ENCODE data around the gene TMEM61.

TMEM61 gene

GRCh38 chr1:54998677-54999076 is 18.2 kb downstream of the TMEM61 start, which contains the start of gene BSND:
Gene BSND, plus strand, starts transcription at chr1:54998933. Its CDS starts 254 bp downstream, at chr1:54999187.
- TF ChIP-seq CTCF (IDR thresholded peaks at IDR 0.05), result no peak
- Histone ChIP-seq H3K36me3 (no peaks in the 10 kb centered on the region), H3K4me3 (ENCODE audit: low read depth in 1 of 2, low read length in 1 of 2) (no peak within 1 kb of the TSS), H3K27ac (no peak within 1 kb of the TSS), H3K27me3 (peaks cover 78% of the 10 kb centered on the region), H3K9me3 (no peaks in the 10 kb centered on the region), H3K4me1 (ENCODE audit: control insufficient read depth in 1 of 2, insufficient read depth in 1 of 2, low read depth in 1 of 2, low read length in 1 of 2) (peaks cover 13 to 16% of the 10 kb centered on the region in 2 experiments)

GRCh38 chr1:55000110-55001085 is 20.0 kb downstream of the TMEM61 start:
- no peak for TF ChIP-seq CTCF (IDR thresholded peaks at IDR 0.05)
- no peak overlapping the region for H3K27ac ChIP-seq
- peaks cover 13 to 16% of the 10 kb centered on the region in 2 experiments for H3K4me1 ChIP-seq (ENCODE audit: control insufficient read depth in 1 of 2, insufficient read depth in 1 of 2, low read depth in 1 of 2, low read length in 1 of 2)
- no peaks in the 10 kb centered on the region for H3K36me3 ChIP-seq
- no peaks in the 10 kb centered on the region for H3K9me3 ChIP-seq
- peaks cover 64% of the 10 kb centered on the region for H3K27me3 ChIP-seq
- no peak overlapping the region for H3K4me3 ChIP-seq (ENCODE audit: low read depth in 1 of 2, low read length in 1 of 2)

- Histone ChIP-seq H3K36me3 (no peaks in the 10 kb centered on the region), H3K4me3 (ENCODE audit: low read depth in 1 of 2, low read length in 1 of 2) (no peak overlapping the region), H3K27me3 (peaks cover 54% of the 10 kb centered on the region), H3K9me3 (no peaks in the 10 kb centered on the region), H3K4me1 (ENCODE audit: control insufficient read depth in 1 of 2, insufficient read depth in 1 of 2, low read depth in 1 of 2, low read length in 1 of 2) (peaks cover 7 to 9% of the 10 kb centered on the region in 2 experiments), H3K27ac (no peak overlapping the region)
- no peak for TF ChIP-seq CTCF (IDR thresholded peaks at IDR 0.05)
Observed at GRCh38 chr1:55001311-55001710, 20.9 kb downstream of the TMEM61 start.

GRCh38 chr1:55002686-55003085 is 22.3 kb downstream of the TMEM61 start:
- no peaks in the 10 kb centered on the region for H3K9me3 ChIP-seq
- no peaks in the 10 kb centered on the region for H3K4me1 ChIP-seq (ENCODE audit: control insufficient read depth in 1 of 2, insufficient read depth in 1 of 2, low read depth in 1 of 2, low read length in 1 of 2)
- no peaks in the 10 kb centered on the region for H3K36me3 ChIP-seq
- no peak for TF ChIP-seq CTCF (IDR thresholded peaks at IDR 0.05)
- H3K27me3 ChIP-seq, result peaks cover 41% of the 10 kb centered on the region
- H3K27ac ChIP-seq, result no peak overlapping the region
- no peak overlapping the region for H3K4me3 ChIP-seq (ENCODE audit: low read depth in 1 of 2, low read length in 1 of 2)

- H3K27me3 ChIP-seq, result peaks cover 12% of the 10 kb centered on the region
- H3K27ac ChIP-seq, result no peak overlapping the region
- H3K9me3 ChIP-seq, result no peaks in the 10 kb centered on the region
- no peak for TF ChIP-seq CTCF (IDR thresholded peaks at IDR 0.05)
- no peaks in the 10 kb centered on the region for H3K4me1 ChIP-seq (ENCODE audit: control insufficient read depth in 1 of 2, insufficient read depth in 1 of 2, low read depth in 1 of 2, low read length in 1 of 2)
- H3K36me3 ChIP-seq, result no peaks in the 10 kb centered on the region
- H3K4me3 ChIP-seq (ENCODE audit: low read depth in 1 of 2, low read length in 1 of 2), result no peak overlapping the region
Observed at GRCh38 chr1:55005351-55006140, 25.1 kb downstream of the TMEM61 start.
